Activated CD8-positive, alpha-beta memory T cell treated with anti-CD3 and anti-CD28 coated beads for 48 hours (primary cell): Measurements from ENCODE around the gene TRIM8.

ENCODE experiments used
- DNase-seq, 3 experiments: peaks; one replicate each; pipeline ENCODE4 v3.0.0-alpha.2; 2020; ENCODE audit warnings: low read depth in 2 of 3, low spot score in 2 of 3

The TRIM8 gene

DNA sequence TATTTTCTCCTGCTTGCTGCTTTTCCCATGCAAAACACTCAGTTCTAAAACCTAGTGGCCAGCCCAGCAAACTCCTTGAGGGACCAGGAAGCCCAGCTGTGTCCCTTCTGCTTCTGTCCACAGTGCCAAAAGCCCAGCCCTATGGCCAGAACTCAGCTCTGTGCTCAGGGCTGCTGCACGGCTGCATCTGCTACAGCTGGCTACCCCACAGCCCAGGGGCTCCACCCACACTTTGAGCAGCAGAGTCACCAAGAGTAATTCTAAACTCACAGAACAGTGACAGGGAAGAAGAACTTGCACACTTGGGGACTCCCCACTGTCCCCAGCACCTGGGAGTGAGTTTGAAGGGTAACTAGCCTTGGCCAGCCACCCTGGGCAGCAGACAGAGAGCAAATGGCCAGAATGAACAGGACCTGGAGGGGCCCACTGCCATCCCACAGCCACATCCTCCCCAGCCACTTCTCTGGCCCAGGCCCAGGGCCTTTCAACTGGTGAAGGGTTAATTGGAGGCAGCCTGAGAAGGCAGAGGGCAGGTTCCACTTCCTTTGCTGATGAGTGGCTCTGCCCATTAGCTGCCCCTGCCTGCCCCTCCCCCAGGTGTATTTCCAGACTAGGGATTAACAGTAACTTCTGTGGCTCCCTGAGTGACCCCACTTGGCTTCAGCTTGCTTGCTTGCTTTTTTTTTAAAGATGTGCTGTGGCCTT, 28.1 kb upstream of the TRIM8 start:
- DNase-seq = no peak

DNA sequence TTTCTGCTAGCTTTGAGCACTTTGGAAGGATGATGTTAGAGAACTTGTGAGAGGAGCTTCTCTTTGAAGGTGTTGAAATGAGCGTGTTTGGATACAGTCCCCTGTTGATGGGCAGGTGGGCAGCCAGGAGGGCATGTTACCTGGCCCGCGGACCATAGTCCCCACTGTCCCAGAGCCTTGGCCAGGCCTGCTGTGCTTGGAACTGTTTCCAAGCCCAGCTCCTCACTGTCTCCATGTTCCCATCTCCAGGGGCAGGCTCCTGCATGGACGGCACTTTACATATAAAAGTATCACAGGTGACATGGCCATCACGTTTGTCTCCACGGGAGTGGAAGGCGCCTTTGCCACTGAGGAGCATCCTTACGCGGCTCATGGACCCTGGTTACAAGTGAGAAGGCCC, 27.2 kb upstream of the TRIM8 start:
- no peak for DNase-seq

DNA sequence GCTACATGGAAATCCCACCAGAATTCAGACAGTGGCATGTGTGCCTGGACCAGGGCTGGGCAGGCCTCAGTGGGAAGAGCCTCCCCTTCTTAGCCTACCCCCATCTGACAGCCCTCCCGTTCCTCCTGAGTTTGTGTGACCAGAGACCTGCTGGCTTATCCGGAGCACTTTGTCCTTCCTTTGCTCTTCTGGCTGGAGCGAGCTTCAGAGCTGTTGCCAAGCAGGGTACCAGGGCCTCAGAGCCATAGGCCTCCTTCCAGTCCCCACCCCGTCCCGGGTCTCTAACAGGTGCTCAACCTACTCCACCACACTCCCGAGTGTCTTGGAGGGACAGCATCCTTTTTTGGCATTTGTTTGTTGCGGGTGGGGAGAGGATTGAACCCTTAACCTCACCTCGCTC, 26.5 kb upstream of the TRIM8 start:
- no peak for DNase-seq

DNA sequence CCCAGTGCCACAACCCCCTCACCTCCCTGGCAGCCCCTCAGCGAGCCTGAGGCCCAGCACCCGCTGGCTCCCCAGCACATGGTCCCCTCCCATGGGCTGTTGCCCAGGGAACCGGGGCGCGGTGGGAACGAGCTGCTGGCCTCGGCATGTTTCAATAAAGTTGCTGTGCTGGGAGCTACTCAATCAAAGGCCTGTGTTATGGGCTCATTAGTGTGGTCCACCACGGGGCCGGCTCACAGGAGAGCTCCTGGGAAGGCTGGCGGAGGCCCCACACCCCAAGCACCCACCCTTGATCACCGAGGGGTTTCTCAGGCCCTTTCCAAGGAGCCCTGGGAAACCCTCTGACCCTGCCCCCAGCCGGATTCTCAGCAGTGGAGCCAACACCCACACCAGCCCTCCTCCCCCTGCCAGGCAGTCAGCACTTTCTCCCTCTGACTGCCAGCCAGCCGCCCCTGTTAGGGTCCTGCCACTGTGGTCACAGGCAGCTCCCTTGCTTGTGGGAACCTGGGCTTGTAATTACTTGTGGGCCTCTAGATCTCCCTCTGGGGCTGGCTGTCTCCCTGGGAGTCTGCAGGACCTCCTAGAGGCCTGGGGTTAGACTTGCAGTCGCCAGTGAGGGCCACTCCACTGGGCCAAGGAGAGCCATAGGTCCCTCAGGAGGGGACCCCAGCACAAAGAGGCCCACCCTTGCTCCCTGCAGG, 24.8 kb upstream of the TRIM8 start:
- DNase-seq = no peak

DNA sequence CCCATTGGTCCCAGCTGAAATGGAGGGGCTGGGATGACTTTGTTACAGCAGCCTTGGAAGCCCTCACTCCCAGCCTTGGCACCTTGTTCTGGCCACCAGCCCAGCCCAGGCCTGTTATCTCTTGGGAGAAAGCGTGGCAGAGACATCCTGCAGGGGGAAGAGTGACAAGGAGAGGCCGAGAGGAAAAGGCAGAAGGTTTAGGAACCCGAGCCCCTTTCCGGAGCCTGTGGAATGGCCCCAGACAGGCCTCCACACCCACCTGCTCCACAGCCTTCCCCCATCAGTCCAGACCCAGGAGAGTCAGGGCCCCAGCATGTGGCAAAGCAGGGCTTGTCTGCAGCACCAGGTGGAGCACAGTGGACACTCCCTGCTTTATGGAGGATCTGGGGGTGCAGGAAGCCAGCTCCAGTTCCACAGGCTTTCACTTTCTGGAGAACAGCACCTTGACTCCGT, 24.1 kb upstream of the TRIM8 start:
- no peak for DNase-seq

DNA sequence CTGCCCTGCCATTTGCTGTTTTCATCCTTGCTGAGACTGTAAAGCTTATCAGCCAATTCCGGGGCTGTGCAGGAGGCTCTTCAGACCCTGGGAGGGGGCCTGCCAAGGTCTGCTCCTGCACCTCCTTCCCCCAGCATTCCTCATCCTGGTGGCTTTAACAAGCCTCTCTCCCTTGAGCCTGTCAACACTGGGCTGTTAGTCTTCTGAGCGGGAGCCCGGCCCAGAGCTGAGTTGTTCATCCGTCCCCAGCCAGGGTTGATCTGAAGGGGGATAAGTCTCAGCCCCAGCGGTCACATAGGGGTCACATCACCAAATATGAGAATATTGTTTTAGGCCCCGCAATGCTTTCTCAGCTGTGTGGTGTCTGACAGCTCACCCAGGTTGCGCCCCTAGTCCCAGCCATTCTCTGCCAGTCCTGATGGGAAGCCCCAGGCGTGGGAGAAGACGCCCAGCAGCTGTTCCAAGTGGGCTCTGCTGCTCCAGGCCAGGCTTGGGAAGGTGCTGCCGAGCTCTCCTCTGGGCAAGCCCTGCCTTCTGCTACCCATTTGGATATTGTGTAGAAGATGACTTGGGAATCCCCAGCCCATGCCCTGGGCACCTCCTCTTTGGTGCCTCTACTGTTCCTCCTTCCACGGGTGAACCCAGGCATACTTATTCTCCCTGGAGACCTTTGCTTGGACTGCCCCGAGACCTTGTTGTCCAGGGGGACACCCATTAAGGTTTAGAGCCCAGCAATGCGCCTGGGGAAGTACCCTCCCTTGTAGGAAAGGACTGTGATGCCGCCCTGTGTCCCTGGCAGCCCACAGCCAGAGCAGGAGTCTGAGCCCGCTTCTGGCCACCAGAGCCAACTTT, 23.5 kb upstream of the TRIM8 start:
- DNase-seq = no peak

DNA sequence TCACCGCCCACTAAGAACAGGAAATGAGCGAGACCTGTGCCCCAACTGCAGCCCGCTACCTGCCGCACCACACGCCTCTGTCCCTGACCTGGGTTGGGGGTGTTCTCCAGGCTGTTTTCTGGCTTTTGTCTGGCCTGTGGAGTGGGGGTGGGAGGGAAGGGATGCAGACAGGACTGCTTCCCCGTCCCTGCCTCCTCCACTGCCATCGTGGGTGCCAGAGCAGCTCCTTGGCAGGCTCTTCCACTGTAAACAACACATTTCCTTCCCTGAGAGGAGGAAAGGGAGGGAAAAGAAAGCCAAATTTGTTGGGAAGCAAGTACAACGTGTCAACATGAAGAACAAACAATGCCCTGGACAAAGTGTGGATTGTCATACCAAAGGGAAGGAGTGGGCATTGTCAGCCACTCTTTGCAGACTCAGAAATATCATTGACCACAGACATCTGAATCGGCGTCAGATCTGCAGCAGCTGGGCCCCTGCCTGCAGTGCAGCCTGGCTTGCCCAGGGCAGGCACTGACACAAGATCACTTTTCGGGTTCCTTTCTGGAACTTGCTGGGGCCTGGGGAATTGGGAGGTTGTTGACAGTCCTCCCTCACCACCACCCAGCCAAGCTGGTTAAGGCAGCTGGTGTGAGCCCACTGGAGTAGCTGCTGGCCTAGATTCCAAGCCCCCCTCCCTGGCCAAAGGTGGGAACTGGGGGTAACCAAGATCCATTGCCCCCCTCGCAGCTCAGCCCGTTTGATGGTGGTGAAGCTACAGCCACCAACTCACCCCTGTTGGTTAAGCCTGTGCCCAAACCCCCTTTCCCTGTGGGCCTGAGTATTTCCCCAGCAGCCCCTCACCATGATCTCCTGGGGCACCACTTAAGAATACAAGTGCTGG, 22.6 kb upstream of the TRIM8 start:
- no peak for DNase-seq

DNA sequence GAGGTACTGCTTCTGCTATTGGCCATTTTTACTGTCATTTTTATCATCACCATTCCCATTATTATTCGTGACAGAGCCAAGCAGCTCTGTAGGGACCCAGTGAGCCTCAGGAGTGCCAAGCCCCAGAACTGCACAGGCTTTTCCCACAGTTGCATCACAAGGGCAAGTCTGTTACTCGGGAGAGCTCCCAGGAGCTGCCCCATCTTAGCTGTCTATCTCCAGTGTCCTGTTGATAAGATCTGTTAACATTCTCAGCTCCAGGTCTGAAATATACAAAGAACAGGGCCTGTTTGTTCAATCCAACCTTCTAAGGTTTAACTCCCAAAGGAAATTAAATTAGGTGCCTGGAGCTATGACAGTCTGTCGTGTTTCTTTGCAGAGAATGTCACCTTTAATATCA, 20.2 kb upstream of the TRIM8 start:
- no peak for DNase-seq

DNA sequence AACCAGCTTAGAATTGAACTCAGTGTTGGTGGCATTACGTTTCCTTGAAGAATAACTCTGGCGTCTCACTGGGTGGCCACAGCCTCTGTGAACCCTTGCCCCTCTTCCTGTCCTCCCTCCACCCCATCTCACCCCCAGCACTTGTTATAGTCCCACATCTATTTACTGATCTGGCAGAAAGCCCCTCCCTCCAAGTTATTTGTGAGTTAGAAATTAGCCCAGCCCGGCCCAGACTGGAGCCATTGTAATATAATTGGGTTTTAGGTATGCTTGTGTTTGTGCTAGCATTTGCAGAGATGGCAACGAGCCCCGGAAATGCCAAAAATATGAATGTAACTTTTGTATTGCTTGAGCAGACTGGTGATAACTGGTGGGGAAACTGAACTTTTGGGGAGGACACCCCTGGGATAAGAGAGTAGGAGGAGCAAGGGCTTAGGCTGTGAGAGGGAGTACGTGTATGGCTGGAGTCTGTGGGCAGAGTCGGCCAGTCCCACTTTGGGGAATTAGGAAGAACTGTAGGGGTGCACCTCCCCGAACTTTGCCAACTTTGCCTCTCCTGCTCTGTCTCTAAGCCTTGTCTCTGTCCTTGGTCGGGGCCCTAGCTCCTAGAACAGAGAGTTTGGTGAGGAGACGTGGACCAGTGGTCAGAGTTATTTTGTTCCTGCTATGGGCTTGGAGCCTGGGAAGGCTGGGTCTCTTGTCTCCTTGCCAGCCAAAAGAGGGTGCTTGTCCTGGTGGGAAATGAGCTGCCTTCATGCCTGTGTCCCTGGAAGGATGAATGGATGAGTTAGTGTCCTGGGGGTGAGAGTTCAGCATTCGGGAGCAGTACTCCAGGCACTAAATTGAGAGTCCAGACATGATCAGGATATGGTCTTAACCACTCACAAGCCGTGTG, 19.3 kb upstream of the TRIM8 start:
- DNase-seq = no peak

DNA sequence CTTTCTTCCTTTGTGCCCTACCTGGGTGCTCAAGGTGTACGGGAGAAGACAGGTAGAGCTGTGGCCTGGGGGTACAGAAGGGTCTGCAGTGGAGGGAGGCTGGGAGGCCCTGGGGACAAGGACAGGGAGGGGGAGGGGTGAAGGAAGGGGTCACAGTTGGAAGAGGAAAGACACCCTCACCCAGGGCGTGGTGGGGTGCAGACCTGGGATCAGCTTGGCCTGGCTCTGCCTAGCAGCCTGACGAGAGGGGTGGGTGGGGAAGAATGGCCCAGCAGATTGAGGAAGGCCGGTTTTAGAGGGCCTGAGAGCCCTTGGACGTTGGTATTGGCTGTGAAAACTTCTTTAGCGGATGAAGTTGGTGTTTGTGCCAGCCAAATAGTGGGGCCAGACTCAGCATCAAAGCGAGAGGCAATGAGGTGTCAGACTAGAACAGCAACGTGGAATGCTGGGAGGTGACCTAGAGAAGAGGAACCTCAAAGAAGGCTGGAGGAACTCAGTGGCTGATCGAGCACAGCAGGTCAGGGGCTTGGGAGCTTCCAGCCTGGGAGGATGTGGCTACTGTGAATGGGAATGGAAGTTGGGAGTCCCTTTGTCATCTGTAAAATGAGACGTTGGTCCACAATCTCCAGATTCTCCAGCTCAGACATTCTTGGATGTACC, 18.1 kb upstream of the TRIM8 start:
- no peak for DNase-seq

DNA sequence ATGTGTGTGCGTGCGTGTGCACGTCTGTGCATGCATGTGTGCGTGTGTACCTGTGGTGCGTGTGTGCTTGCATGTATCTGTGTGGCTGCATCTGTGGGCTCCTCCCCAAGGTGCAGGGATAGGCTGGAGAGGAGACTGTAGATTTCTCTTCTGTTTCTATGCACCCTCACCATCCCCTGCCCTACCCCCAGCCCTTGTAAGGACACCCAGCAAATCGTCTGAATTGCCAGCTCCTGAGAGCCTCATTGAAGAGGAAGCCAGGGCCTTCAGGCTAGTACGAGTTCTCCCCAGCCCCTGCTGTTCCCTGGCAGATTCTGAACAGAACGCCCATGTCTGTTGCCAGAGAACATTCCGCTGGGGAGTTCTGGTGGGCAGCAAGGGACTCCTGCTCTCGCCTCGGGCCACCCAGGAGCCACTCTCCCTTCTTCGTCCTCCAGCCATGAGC, 17.0 kb upstream of the TRIM8 start:
- no peak for DNase-seq

DNA sequence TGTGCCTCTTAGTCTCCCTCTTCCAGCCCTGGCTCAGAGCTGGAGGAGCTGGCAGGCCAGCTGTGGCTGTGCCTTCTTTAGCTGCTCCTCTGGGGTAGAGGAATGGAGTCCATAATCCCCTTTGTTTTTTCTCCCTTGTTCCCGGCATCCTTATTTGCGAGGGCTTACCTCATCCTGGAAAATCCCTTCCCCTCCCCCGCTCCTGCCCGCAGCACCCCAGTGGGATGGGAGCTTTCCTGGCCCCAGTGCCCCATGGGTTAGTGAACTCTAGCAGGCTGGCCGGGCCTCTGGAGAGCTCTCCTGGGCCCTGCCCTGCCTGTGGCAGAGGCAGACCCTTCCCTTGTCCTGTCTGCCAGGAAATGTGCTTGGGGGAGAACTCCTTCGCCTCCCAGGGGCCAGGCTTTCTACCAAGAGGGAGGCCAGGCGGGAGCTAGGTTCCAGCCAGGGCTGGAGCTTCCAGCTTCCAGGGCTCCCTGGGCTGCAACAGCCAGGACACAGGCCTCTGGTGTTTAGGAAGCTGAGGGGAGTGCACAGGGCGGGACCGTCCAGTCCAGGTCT, 16.5 kb upstream of the TRIM8 start:
- no peak for DNase-seq

DNA sequence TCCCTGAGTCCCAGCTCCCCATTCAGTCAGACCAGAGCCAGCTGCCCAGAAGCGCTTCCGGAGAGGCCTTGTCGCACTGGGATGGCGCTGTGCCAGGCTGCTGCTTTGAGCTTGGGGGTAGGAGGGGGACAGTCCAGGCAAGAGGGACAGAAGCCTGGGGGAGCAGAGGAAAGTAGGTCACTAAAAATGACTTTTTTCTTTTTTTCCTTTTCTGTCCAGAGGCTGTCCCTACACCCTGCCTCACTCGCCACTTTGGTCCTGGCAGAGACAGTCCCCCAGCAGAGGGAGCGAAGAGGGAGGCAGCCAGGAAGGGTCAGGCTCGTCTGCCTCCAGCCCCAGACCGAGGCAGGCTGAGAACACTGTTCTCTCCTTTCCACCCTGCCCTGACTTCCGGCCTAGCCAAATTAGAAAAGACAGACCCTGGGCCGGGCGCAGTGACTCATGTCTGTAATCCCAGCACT, 15.8 kb upstream of the TRIM8 start:
- DNase-seq = no peak

DNA sequence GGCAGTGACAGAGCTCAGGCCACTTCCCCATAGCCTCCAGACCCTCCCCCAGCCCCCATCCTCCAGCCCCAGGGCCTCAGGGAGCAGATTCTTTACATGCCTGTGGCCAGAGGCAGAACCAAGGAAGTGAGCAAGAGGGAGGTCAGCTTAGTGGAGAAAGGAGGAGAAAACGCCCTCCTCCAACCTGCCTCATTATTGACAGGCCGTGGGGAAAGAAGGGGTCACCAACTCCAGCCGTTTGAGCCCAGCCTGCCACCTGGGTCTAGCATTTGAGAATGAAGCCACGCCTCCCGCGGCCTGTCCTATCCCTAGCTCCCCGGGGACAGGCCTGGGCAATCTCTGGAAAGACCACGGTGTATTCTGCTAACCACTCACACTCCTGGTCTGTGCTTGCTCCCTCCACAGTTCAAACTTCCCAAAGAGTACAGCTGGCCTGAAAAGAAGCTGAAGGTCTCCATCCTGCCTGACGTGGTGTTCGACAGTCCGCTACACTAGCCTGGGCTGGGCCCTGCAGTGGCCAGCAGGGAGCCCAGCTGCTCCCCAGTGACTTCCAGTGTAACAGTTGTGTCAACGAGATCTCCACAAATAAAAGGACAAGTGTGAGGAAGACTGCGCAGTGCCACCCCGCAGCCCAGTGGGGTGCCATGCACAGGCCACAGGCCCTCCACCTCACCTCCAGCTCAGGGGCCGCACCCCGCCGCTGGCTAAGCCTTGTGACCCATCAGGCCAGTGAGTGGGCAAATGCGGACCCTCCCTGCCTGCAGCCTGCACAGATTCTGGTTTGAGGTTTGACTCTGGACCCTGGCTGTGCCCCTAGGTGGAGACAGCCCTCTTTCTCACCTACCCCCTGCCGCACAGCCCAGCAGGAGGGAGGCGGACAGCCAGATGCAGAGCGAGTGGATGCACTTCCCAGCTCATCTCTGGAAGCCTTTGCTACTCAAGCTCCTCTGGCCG, 14.3 kb upstream of the TRIM8 start:
- DNase-seq = no peak

DNA sequence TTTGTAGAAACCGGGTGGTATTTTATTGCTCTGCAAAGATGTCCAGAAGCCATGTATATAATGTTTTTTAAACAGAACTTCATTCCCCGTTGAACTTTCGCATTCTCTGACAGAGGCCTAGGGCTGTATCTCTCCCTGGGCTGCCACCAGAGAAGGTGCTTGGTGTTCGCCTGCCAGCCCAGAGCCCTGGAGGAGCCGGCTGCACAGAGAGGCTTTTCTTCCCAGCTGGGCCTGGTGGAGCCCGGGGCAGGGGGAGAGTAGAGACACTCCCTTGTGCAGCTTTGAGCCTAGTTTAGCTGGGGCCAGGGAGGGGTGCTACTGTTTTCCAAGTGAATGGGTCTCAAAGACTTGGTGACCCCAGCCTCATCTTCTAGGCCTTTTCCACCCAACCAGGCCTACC, 13.6 kb upstream of the TRIM8 start:
- DNase-seq = no peak

DNA sequence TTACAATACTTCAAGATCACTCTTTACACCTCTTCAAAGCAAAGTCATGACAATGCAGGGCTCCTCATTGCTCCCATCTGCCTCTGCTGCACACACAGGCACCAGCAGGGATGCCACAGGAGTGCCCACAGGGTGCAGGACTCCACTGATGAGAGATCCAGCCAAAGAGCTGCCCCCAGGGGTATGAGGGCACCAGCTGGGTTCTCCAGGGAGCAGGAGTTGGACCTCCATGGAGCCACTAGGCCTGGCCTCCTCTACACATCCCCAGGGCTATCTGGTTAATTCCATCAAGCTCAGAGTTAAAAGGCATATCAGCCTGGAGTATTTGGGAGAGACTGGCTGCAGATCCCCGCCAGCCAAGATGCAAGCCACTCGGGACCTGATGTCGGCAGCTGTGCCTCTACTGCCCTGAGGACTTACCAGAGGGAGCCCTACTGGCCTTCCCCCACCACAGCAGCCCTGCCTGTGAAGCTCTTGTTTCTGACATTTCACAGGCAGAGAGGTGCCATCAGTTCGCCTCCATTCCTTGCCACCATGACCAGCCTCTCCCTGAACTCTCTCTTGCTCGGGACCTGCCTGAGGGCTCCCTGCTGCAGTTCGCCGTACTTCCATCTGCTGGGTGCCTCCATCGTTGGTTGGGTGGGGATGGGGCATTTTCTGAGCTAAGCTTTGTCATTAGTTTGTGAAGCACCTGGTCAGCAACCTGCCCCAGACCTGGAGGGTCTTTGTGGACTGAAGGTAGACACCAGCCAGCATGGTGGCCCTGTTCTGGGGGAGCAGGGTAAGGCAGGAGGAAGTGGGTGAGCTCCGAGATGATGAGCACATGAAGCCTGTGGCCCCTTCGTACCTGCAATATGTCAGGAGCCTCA, 12.5 kb upstream of the TRIM8 start:
- no peak for DNase-seq
